ENCODE data around the gene OLIG1. TPM values are rescaled to one million over a fixed set of nuclear protein-coding genes. Genes with fewer than 3 reads are reported as not detected.

Gene OLIG1
- total RNA-seq, 1 experiment from 2014 or later = not detected

GRCh38 chr21:33029975-33030461 lies 39.9 kb upstream of the OLIG1 start:
- no peak for DNase-seq (ENCODE audit: extremely low read depth, low read depth)

DNA sequence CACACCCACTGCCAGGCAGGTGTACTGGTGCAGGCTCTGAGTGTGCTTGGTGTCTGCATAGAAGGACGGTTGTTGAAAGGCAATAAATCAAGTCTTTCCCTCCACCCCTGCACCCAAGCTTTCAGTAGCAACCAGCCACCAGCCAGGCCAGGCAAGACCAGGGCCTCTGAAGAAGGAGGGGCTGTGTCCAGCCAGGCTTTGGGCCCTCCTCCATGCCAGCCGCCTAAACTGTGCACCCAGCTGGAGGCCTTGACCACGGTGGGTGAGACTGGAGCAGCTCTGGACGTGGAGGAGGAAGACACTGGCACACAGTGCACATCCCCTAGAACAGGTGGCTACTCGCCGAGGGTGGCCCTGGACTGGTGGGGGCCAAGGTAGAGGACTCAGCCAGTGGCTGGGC lies 39.3 kb upstream of the OLIG1 start:
- no peak for DNase-seq (ENCODE audit: extremely low read depth, low read depth)

DNA sequence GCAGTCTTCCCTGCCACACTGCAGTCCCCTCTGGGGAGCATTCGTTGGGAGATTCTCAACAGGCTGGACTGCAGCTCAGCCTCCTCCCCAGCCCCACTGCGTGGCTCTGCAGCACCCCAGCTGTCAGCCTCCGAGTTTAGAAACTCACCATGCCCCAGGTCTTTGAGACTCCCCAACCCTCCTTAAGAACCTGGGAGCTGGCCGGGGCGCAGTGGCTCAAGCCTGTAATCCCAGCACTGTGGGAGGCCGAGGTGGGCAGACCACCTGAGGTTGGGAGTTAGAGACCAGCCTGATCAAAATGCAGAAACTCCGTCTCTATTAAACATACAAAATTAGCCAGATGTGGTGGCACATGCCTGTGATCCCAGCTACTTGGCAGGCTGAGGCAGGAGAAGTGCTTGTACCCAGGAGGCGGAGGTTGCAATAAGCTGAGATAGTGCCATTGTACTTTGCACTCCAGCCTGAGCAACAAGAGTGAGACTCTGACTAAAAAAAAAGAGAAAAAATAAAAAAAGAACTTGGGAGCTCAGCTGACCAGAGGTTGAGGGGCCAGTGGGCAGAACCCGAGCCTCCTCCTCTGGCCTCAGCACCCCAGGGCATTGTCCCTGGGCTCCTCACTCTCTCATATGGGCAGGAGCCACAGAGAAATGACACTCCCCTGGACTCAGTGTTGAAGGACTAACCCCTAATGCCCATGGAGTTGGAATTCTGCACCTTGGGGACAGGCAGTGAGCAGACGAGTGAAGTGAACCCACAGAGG lies 38.6 kb upstream of the OLIG1 start:
- DNase-seq (ENCODE audit: extremely low read depth, low read depth) = no peak

DNA sequence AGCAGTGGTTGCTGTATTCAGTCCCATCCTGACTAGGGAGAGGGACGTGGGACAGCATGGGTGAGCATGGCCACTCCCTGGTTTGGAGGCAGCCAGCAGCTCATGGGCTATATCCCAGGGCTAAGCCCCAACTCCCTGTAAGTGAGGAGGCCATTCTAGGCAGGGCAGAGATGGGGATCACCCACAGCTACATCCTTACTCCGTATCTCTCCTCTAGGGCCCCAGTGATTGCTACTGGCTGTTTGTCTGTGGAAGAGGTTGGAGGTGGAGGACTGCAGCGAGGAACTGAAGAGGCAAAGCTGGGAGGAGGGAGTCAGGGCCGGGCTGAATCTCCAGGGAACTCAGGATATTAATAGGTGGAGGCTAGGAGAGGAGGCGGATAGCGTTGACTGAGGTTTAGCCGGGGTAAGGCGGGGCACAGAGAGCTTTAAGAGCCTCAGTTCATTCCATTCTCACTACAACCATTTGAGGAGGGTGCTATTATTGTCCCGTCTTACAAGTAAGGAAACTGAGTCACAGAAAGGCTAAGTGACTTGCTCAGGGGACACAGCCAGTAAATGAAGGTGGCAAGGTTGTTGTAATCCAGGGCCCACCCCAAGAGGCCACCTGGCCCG lies 37.4 kb upstream of the OLIG1 start:
- DNase-seq (ENCODE audit: extremely low read depth, low read depth) = no peak

GRCh38 chr21:33033094-33033951 lies 36.6 kb upstream of the OLIG1 start:
- DNase-seq (ENCODE audit: extremely low read depth, low read depth) = no peak

GRCh38 chr21:33033961-33034413 lies 36.0 kb upstream of the OLIG1 start:
- DNase-seq (ENCODE audit: extremely low read depth, low read depth) = no peak

- DNase-seq (ENCODE audit: extremely low read depth, low read depth) = no peak
Observed at GRCh38 chr21:33035147-33035546, 34.8 kb upstream of the OLIG1 start.

- DNase-seq (ENCODE audit: extremely low read depth, low read depth) = no peak
Observed at GRCh38 chr21:33036430-33037162, 33.3 kb upstream of the OLIG1 start.

DNA sequence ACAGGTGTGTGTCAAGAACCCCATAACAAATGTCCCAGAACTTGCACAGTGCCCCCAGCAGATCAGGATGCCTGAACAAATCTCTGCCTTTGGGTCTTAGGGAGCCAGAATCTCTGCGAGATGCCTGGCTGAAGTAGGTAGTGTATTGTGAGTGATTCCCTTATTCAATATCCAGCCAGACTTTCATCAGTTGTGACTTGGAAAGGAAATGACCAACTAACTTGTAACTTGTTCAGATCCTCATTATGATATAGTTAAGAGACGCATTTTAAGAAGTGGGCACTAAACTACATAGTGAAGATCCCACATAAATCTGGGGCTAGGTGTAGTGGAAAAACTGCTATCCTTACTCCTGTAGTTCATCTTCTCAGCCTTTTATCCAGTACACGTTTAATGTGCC lies 32.4 kb upstream of the OLIG1 start:
- DNase-seq (ENCODE audit: extremely low read depth, low read depth) = no peak

DNA sequence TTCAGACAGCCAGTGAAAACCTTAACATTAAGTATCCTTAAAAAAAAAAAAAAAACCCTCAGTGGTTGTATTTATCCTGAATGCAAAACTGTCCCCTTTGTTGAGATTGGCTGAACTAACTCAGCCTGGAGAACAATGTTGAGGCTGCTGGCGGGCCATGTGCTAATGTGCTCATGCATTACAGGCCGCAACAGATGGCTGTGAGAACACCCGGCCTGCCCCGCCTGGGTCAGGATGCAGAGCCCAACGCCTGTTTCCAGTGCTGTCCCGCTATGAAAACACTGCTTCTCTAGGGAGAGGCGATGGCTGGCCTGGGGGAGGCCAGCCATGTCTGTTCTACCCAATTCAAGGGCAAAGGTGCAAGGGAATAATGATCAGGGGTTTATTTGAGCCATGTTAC lies 30.4 kb upstream of the OLIG1 start:
- DNase-seq (ENCODE audit: extremely low read depth, low read depth) = no peak

DNA sequence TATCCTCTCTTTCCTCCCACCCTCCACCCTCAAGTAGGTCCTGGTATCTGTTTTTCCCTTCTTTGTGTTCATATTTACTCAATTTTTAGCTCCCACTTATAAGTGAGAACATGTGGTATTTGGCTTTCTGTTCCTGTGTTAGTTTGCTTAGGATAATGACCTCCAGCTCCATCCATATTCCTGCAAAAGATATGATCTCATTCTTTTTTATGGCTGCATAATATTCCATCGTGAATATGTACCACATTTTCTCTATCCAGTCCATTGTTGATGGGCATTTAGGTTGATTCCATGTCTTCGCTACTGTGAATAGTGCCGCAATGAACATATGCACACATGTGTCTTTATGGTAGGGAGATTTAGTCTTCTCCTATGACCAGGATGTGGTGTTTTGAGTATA lies 29.7 kb upstream of the OLIG1 start:
- DNase-seq (ENCODE audit: extremely low read depth, low read depth) = no peak

DNA sequence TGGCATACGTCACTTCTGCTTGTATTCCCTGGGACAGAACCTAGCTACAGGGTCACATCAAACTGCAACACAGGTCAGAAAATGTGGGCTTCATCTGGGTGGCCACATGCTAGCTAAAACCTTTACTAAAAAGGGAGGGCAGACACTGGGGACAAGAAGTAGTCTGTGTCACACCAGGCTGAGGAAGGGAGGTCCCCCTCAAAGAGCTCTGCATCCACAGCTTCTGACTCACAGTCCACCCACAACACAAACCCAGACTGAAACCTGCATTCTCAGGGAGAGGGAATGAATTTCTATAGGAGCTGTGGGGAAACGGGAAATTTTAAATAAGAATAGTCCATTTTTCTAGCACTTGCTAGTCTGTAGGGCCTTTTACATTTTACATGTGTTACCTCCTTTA lies 28.0 kb upstream of the OLIG1 start:
- DNase-seq (ENCODE audit: extremely low read depth, low read depth) = no peak

DNA sequence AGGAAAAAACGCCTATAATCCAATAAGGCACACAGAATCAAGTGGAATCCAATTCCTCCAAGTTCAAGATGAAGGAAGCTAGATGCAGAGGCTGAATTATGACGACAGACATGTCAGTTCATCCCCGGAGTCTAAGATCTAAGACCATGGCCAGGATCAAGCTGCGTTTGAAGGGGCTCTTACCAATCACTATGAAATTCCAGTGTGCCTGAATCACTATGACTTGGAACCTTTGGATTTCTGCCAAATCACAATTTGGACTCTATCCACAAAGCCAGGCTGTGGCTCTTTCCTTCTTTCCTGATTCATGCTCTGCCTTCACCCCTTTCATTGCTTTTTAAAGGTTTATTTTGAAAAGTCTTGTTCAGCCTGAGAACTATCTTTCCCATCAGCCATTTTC lies 27.1 kb upstream of the OLIG1 start:
- DNase-seq (ENCODE audit: extremely low read depth, low read depth) = no peak

DNA sequence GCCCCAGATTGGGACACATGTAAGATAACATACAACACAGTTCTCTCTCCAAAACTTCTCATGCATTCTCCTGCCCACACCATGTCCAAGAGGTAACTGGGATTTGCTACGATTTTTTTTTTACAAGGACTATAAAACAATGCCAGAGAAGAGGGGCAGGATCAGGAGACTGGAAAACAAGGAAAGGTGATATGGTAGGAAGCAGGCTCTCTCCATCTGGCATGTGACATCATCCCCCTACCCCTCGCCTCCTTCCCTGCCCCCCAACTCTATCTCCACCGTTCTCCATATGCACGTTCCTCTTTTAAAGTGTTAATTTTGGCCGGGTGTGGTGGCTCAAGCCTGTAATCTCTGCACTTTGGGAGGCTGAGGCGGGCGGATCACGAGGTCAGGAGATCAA lies 23.5 kb upstream of the OLIG1 start:
- DNase-seq (ENCODE audit: extremely low read depth, low read depth) = no peak

DNA sequence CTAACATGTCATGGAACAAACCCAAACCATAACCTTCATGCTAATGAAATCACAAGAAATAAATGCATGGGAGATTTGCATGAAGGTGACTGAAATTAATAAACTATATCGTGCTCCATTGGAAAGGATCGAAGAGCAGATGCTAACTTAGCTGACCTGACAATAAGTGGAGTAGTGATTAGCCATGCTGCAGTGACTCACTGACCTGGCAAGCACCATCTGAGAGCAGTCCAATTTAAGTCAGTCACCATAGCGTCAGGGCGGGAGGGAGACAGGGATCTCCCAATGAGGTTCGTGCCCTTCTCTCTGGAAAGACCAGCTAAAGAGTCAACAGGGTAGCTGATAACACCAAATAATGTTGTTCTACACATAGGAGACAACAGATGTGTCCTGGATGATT lies 22.7 kb upstream of the OLIG1 start:
- no peak for DNase-seq (ENCODE audit: extremely low read depth, low read depth)

- DNase-seq (ENCODE audit: extremely low read depth, low read depth) = no peak
Observed at GRCh38 chr21:33051925-33052324, 18.0 kb upstream of the OLIG1 start.

DNA sequence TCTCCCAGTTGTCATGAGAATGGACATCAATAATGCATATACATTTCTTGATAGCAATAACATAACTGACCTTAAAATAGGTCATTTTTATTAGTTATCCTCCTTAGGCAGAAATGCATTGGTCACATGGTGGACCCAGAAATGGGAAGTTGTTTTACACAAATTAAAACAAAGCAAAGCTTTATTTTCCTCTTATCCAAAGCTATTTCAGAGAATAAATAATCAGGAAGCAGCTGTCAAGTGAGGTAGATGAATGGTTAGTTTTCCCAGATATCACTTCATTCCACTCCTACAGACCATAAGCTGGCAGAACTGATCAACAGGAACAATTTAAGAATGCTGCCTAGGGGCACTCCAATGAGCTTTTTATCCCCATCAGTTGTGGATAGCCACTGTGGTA lies 16.0 kb upstream of the OLIG1 start:
- no peak for DNase-seq (ENCODE audit: extremely low read depth, low read depth)

DNA sequence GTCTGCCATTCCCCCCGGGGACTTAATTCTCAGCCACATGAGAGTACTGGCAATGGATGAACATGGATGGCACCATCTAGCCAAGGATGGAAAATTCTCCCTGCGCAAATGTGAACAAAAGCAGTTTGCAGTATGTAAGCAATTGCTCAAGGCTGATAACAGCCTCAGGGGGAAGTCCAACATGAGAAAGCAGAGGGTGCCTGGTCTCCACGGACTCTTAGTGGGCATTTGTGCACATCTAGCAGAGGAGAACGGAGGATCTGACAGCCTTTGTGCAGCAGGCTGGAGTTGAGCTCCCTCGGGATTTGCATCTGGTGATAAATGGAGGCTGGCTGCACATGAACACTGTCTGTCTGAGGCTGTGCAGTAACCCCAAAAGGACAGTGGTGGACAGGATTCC lies 13.9 kb upstream of the OLIG1 start:
- no peak for DNase-seq (ENCODE audit: extremely low read depth, low read depth)

- no peak for DNase-seq (ENCODE audit: extremely low read depth, low read depth)
Observed at GRCh38 chr21:33057385-33057940, 12.5 kb upstream of the OLIG1 start.

DNA sequence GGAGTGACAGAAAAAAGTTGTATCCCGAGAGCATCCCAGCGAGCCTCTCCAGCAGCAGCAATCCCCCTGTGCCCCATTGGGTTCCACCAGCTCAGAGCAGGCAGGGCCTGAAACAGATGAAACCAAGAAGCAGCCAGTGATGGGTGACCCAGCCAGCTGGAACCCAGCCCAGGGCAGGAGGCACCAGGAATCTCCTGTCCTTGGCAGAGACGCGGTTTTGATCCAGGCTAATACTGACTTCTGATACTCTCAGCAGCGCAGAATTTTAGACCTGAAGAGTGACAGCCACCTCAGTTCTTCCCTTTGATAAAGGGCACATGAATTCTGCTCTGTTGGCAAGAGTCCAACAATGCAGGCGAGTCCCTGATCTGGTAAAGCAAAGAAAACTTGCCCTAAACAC lies 11.4 kb upstream of the OLIG1 start:
- no peak for DNase-seq (ENCODE audit: extremely low read depth, low read depth)
